ENCODE results near the gene ABCC10. TPM values are rescaled to one million over a fixed set of nuclear protein-coding genes. Genes with fewer than 3 reads are reported as not detected.

Gene ABCC10
- total and polyA plus RNA-seq, 10 of the 15 experiments (the other 5 are each of a cell fraction or from before 2014, with no cell fraction given), result 0.80 to 18.2 (median 6.4) TPM

DNA sequence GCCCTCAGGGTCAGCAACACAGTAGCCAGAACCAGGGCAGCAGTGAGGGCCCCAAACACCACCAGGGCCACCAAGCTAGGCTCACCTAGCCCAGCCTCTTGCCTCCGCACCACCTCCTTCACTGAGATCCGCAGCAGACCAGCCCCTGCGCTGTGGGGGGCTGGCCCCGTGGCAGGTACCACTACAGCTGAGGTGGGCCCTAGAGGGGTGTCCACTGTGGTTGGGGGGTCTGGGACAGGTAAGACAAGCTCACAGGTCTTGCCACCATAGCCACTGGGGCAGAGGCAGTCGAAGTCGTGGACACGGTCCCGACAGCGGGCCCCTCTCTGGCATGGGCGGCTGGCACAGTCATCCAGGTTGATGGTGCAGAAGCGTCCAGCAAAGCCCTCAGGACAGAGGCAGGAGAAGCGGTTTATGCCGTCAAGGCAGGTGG is 23.4 kb downstream of the ABCC10 start:
- no peak overlapping the region for H3K4me3 ChIP-seq
- RAD21 ChIA-PET (ENCODE audit: unreplicated experiment), result no interaction called here
- H2AFZ ChIP-seq (ENCODE audit: control insufficient read depth, low read depth, low read length), result no peak overlapping the region
- DNase-seq (ENCODE audit: low read depth, low spot score) (no peak), FAIRE-seq (no peak), ATAC-seq (no peak)
- CTCF ChIA-PET, result interaction anchor here (0.7 kb wide), 1 partner anchor 176 kb away, joined by 3 read pairs; no protein-coding TSS in a partner anchor
- in situ Hi-C loops (cut with MboI) (no loop called here), intact Hi-C loops (cut with micrococcal nuclease; ENCODE audit: unreplicated experiment) (loop anchor here (10.0 kb wide), 1 partner anchor 624 kb away; no protein-coding TSS in a partner anchor)
- H3K9me3 ChIP-seq (replicated peaks; ENCODE audit: control insufficient read depth, insufficient read depth, low read length), result no peaks in the 10 kb centered on the region
- no peak overlapping the region for H3K9ac ChIP-seq (ENCODE audit: control insufficient read depth, insufficient read depth, low read length)
- H4K20me1 ChIP-seq (ENCODE audit: control insufficient read depth, insufficient read depth), result no peaks in the 10 kb centered on the region; the same call in 1 of the 2 replicates
- TF ChIP-seq, protein P1, sequence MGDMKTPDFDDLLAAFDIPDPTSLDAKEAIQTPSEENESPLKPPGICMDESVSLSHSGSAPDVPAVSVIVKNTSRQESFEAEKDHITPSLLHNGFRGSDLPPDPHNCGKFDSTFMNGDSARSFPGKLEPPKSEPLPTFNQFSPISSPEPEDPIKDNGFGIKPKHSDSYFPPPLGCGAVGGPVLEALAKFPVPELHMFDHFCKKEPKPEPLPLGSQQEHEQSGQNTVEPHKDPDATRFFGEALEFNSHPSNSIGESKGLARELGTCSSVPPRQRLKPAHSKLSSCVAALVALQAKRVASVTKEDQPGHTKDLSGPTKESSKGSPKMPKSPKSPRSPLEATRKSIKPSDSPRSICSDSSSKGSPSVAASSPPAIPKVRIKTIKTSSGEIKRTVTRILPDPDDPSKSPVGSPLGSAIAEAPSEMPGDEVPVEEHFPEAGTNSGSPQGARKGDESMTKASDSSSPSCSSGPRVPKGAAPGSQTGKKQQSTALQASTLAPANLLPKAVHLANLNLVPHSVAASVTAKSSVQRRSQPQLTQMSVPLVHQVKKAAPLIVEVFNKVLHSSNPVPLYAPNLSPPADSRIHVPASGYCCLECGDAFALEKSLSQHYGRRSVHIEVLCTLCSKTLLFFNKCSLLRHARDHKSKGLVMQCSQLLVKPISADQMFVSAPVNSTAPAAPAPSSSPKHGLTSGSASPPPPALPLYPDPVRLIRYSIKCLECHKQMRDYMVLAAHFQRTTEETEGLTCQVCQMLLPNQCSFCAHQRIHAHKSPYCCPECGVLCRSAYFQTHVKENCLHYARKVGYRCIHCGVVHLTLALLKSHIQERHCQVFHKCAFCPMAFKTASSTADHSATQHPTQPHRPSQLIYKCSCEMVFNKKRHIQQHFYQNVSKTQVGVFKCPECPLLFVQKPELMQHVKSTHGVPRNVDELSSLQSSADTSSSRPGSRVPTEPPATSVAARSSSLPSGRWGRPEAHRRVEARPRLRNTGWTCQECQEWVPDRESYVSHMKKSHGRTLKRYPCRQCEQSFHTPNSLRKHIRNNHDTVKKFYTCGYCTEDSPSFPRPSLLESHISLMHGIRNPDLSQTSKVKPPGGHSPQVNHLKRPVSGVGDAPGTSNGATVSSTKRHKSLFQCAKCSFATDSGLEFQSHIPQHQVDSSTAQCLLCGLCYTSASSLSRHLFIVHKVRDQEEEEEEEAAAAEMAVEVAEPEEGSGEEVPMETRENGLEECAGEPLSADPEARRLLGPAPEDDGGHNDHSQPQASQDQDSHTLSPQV (IDR thresholded peaks at IDR 0.05), result no peak
- no peak for TF ChIP-seq EP300 (IDR thresholded peaks at IDR 0.05; ENCODE audit: borderline replicate concordance in 1 of 2, control insufficient read depth in 1 of 2, low read depth in 2 of 2, low read length in 2 of 2)
- TF ChIP-seq NBN (IDR thresholded peaks at IDR 0.05), result no peak
- TF ChIP-seq JUND (IDR thresholded peaks at IDR 0.05; ENCODE audit: low read depth, low read length), result no peak
- TF ChIP-seq NFYA (IDR thresholded peaks at IDR 0.05; ENCODE audit: borderline replicate concordance, low read depth, low read length), result no peak
- no peak for TF ChIP-seq IRF4 (IDR thresholded peaks at IDR 0.05; ENCODE audit: low read depth, low read length)
- TF ChIP-seq BMI1 (IDR thresholded peaks at IDR 0.05; ENCODE audit: borderline replicate concordance), result no peak
- TF ChIP-seq CBX5 (IDR thresholded peaks at IDR 0.05; ENCODE audit: low read depth), result no peak
- no peak for TF ChIP-seq POLR2A (IDR thresholded peaks at IDR 0.05; ENCODE audit: low read depth, low read length)
- TF ChIP-seq, protein P2, sequence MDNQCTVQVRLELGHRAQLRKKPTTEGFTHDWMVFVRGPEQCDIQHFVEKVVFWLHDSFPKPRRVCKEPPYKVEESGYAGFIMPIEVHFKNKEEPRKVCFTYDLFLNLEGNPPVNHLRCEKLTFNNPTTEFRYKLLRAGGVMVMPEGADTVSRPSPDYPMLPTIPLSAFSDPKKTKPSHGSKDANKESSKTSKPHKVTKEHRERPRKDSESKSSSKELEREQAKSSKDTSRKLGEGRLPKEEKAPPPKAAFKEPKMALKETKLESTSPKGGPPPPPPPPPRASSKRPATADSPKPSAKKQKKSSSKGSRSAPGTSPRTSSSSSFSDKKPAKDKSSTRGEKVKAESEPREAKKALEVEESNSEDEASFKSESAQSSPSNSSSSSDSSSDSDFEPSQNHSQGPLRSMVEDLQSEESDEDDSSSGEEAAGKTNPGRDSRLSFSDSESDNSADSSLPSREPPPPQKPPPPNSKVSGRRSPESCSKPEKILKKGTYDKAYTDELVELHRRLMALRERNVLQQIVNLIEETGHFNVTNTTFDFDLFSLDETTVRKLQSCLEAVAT (IDR thresholded peaks at IDR 0.05), result no peak
- no peak for TF ChIP-seq CREB1 (IDR thresholded peaks at IDR 0.05; ENCODE audit: low read depth)
- no peak for TF ChIP-seq RUNX3 (IDR thresholded peaks at IDR 0.05; ENCODE audit: low read length)
- SMC1A ChIA-PET (ENCODE audit: uncharacterized antibody, unreplicated experiment), result no interaction called here
- BruUV-seq (replicated peaks), result no TSS peak
- H3K36me3 ChIP-seq (ENCODE audit: control insufficient read depth in 2 of 2, insufficient read depth in 2 of 2, low read length in 1 of 2), result peaks cover 0 to 1% of the 10 kb centered on the region in 2 experiments; a peak in 3 of 4 replicates
- H3K27me3 ChIP-seq (replicated peaks in 1 of 2; ENCODE audit: control insufficient read depth in 2 of 2, insufficient read depth in 2 of 2, low read length in 1 of 2), result peaks cover 0 to 2% of the 10 kb centered on the region in 2 experiments; a peak in 3 of 4 replicates
- peaks cover 8% of the 10 kb centered on the region for H3K4me1 ChIP-seq (ENCODE audit: control insufficient read depth, insufficient read depth, low read length)
- H3K4me2 ChIP-seq (ENCODE audit: control insufficient read depth, insufficient read depth), result no peak overlapping the region
- POLR2A ChIA-PET, result no interaction called here
- no peaks in the 10 kb centered on the region for H3K79me2 ChIP-seq (ENCODE audit: control insufficient read depth, insufficient read depth, low read length)
- 92% methylated on average over 13 of the region's 13 CpGs for WGBS (ENCODE audit: insufficient coverage, insufficient replicate concordance, low lambda C conversion rate, missing lambda C conversion rate)
- H3K27ac ChIP-seq (ENCODE audit: control insufficient read depth, insufficient read depth), result no peak overlapping the region

Measured in GM12878 (cell line).